ENCODE data around the gene DDX20.

GRCh38 chr1:111791776-111792175 is 36.1 kb downstream of the DDX20 start:
- TF ChIP-seq CTCF (IDR thresholded peaks at IDR 0.05) (no peak), POLR2A (IDR thresholded peaks at IDR 0.05) (no peak)
